GM12891 (cell line): ENCODE results near the gene FLT3. TPM values are rescaled to one million over a fixed set of nuclear protein-coding genes. Genes with fewer than 3 reads are reported as not detected.
"Not testable (repeated sequence)": the region's sequence is repeated elsewhere in the genome, so short reads cannot be mapped to it uniquely, and the experiment has no call there.

ENCODE experiments used
- DNase-seq: peaks from one replicate; pipeline ENCODE4 v3.0.0; 2011; ENCODE audit warnings: low spot score; ENCODE audit not compliant: insufficient read length
- FAIRE-seq: peaks from 2 replicates; lab custom pipeline; 2011; peaks lifted over from hg19 to GRCh38; lab: Jason Lieb, UNC
- PAX5 ChIP-seq: IDR thresholded peaks from 2 replicates; pipeline ENCODE4 v1.6.1; 2011; ENCODE audit warnings: low read length, moderate library complexity, mild to moderate bottlenecking; ENCODE audit not compliant: insufficient read depth, severe bottlenecking
- POLR2A ChIP-seq: IDR thresholded peaks from 2 replicates; pipeline ENCODE4 v1.6.1; 2011; ENCODE audit warnings: low read depth, low read length, control low read depth
- POLR2AphosphoS5 ChIP-seq: IDR thresholded peaks from 2 replicates; pipeline ENCODE4 v1.6.1; 2011; ENCODE audit warnings: low read depth, low read length, control low read depth
- POU2F2 ChIP-seq: IDR thresholded peaks from 2 replicates; pipeline ENCODE4 v1.6.1; 2011; ENCODE audit warnings: low read depth, mild to moderate bottlenecking, control low read depth, low read length, moderate library complexity
- SPI1 ChIP-seq: IDR thresholded peaks from 2 replicates; pipeline ENCODE4 v1.6.1; 2011; ENCODE audit warnings: low read depth, low read length, control low read depth
- TAF1 ChIP-seq: IDR thresholded peaks from 2 replicates; pipeline ENCODE4 v1.6.1; 2011; ENCODE audit warnings: low read depth, low read length, control low read depth
- polyA plus RNA-seq: library from polyadenylated mRNA; unstranded; fragments of >200 nt; gene quantifications from one replicate; pipeline ENCODE4 v1.2.1, GENCODE V29; 2012; ENCODE audit warnings: low read depth, missing spikeins, inconsistent platforms; ENCODE audit not compliant: missing spikeins

FLT3 gene
- polyA plus RNA-seq: 0.15 TPM

GRCh38 chr13:28100150-28101121, at the start of gene FLT3:
TSS of gene FLT3 (minus strand) at chr13:28100576. CDS start at chr13:28100510, 66 bp downstream.
- TF ChIP-seq SPI1: no peak
- no peak for TF ChIP-seq POU2F2
- TF ChIP-seq POLR2A: no peak
- no peak for TF ChIP-seq PAX5
- no peak for TF ChIP-seq TAF1
- no peak for TF ChIP-seq POLR2AphosphoS5
- peak; percentile 56 for DNase-seq
- FAIRE-seq: peak; percentile 63

- DNase-seq: no peak
- TF ChIP-seq POLR2AphosphoS5 (no peak), PAX5 (no peak), POU2F2 (no peak), POLR2A (no peak), TAF1 (no peak)
- peak; percentile 45 for FAIRE-seq
Observed at GRCh38 chr13:28147495-28147894, 47.1 kb upstream of the FLT3 start.

- TF ChIP-seq PAX5 (no peak), SPI1 (no peak), POLR2AphosphoS5 (no peak), POU2F2 (no peak), TAF1 (no peak), POLR2A (no peak)
- FAIRE-seq (no peak), DNase-seq (no peak)
Observed at GRCh38 chr13:28145049-28145448, 44.7 kb upstream of the FLT3 start.

- not testable (repeated sequence) for DNase-seq, FAIRE-seq
Observed at GRCh38 chr13:28141542-28141941, 41.2 kb upstream of the FLT3 start.

- TF ChIP-seq POLR2A (no peak), PAX5 (no peak), POLR2AphosphoS5 (no peak), TAF1 (no peak)
- FAIRE-seq (no peak), DNase-seq (no peak)
Observed at GRCh38 chr13:28140433-28141125, 40.2 kb upstream of the FLT3 start.

GRCh38 chr13:28138756-28139470, 38.5 kb upstream of the FLT3 start:
- FAIRE-seq (peak; percentile 94), DNase-seq (peak; percentile 58)
- 0 out of 2 replicates have a peak, but pooled peaks have one; percentile 32 for TF ChIP-seq TAF1
- TF ChIP-seq SPI1: no peak
- peak; percentile 66; the same call in 1 of the 2 replicates for TF ChIP-seq POLR2A
- peak; percentile 82 for TF ChIP-seq POLR2AphosphoS5
- TF ChIP-seq POU2F2: peak; percentile 47; the same call in 1 of the 2 replicates

GRCh38 chr13:28138012-28138755, 37.8 kb upstream of the FLT3 start, which contains the start of gene PAN3:
TSS of gene PAN3 (plus strand) at chr13:28138545. CDS start at chr13:28138658, 113 bp downstream.
- peak; percentile 87 for TF ChIP-seq POLR2AphosphoS5
- no peak for TF ChIP-seq PAX5
- peak; percentile 89 for TF ChIP-seq POLR2A
- peak; percentile 36; the same call in 1 of the 2 replicates for TF ChIP-seq POU2F2
- TF ChIP-seq SPI1: no peak
- peak; percentile 59; the same call in 1 of the 2 replicates for TF ChIP-seq TAF1
- FAIRE-seq: peak; percentile 95
- peak; percentile 69 for DNase-seq

- FAIRE-seq: peak; percentile 76
- no peak for TF ChIP-seq POU2F2
- no peak for TF ChIP-seq POLR2A
- TF ChIP-seq PAX5: no peak
- TF ChIP-seq SPI1: peak; percentile 40; the same call in 1 of the 2 replicates
- TF ChIP-seq POLR2AphosphoS5: no peak
- TF ChIP-seq TAF1: no peak; the same call in 1 of the 2 replicates
- no peak for DNase-seq
Observed at GRCh38 chr13:28137596-28137995, 37.2 kb upstream of the FLT3 start.
